Smooth muscle cell (in vitro differentiated cells): ENCODE results near the gene UBR2. TPM values are rescaled to one million over a fixed set of nuclear protein-coding genes. Genes with fewer than 3 reads are reported as not detected.
"Not testable (repeated sequence)": the region's sequence is repeated elsewhere in the genome, so short reads cannot be mapped to it uniquely, and the experiment has no call there.

Experiments used
- DNase-seq: peaks from one replicate; lab custom pipeline; 2025; ENCODE audit not compliant: unreplicated experiment; lab: John Stamatoyannopoulos, UW
- H2AFZ ChIP-seq: fragments of 200-600 bp; sonication (generic); 2 replicates; pipeline ENCODE4 v1.6.0; 2016; ENCODE audit warnings: antibody characterized with exemption, low read depth, mild to moderate bottlenecking
- H3F3A ChIP-seq: fragments of 200-600 bp; sonication (generic); 2 replicates; pipeline ENCODE4 v1.6.0; 2017; ENCODE audit warnings: antibody characterized with exemption, low read depth
- H3K27ac ChIP-seq: fragments of 200-600 bp; sonication (generic); 2 replicates; pipeline ENCODE4 v1.5.1; 2016; ENCODE audit warnings: low read depth, mild to moderate bottlenecking
- H3K27me3 ChIP-seq: fragments of 200-600 bp; sonication (generic); 2 replicates; pipeline ENCODE4 v1.6.1; 2016; ENCODE audit warnings: low read depth, mild to moderate bottlenecking
- H3K36me3 ChIP-seq: fragments of 200-600 bp; sonication (generic); 2 replicates; pipeline ENCODE4 v1.5.1; 2016; ENCODE audit warnings: low read depth
- H3K4me1 ChIP-seq: fragments of 200-600 bp; sonication (generic); 2 replicates; pipeline ENCODE4 v1.5.1; 2016; ENCODE audit warnings: low read depth
- H3K4me2 ChIP-seq: fragments of 200-600 bp; sonication (generic); 2 replicates; pipeline ENCODE4 v1.6.0; 2016; ENCODE audit warnings: mild to moderate bottlenecking
- H3K4me3 ChIP-seq: fragments of 200-600 bp; sonication (generic); 2 replicates; pipeline ENCODE4 v1.5.1; 2016; ENCODE audit warnings: mild to moderate bottlenecking
- H3K79me2 ChIP-seq: fragments of 200-600 bp; sonication (generic); 2 replicates; pipeline ENCODE4 v1.6.0; 2016; ENCODE audit warnings: low read depth, mild to moderate bottlenecking
- H3K9ac ChIP-seq: fragments of 200-600 bp; sonication (generic); 2 replicates; pipeline ENCODE4 v1.6.0; 2016; ENCODE audit warnings: low read depth
- H3K9me3 ChIP-seq: fragments of 200-600 bp; sonication (generic); replicated peaks from 2 replicates; pipeline ENCODE4 v1.5.1; 2016; ENCODE audit warnings: low read depth
- H4K20me1 ChIP-seq: fragments of 200-600 bp; sonication (generic); 2 replicates; pipeline ENCODE4 v1.6.0; 2016; ENCODE audit warnings: low read depth
- CTCF ChIP-seq: fragments of 200-600 bp; sonication (generic); IDR thresholded peaks from 2 replicates; pipeline ENCODE4 v1.5.1; 2017; ENCODE audit warnings: borderline replicate concordance, mild to moderate bottlenecking, antibody characterized with exemption; ENCODE audit not compliant: insufficient read depth, poor library complexity, severe bottlenecking
- WGBS: methylation state at CpG from one replicate; pipeline ENCODE4 v1.1.7; 2016; ENCODE audit warnings: low lambda C conversion rate; 5-methylcytosine and 5-hydroxymethylcytosine counted together
- polyA plus RNA-seq: library from polyadenylated mRNA; unstranded; fragments of >200 nt; fragmentation: Nextera tagmentation; extraction: Ambion mirVana; gene quantifications from 2 replicates; pipeline ENCODE4 v1.2.1, GENCODE V29; 2016
- total RNA-seq: library from RNA; depleted of rRNA; stranded (reverse); fragments of >200 nt; gene quantifications from 2 replicates; pipeline ENCODE4 v1.2.3, GENCODE V29; 2014

Gene UBR2
- total and polyA plus RNA-seq, 2 experiments from 2014 or later = 8.1 to 22.6 TPM

- no peak for TF ChIP-seq CTCF
- no peaks in the 10 kb centered on the region for H3K9me3 ChIP-seq
- H3K27ac ChIP-seq = peak overlapping the region; percentile 86
- peak overlapping the region; percentile 96 for H2AFZ ChIP-seq
- H3K4me2 ChIP-seq = peak overlapping the region; percentile 97
- peaks cover 6% of the 10 kb centered on the region for H3K4me1 ChIP-seq
- peak overlapping the region; percentile 86 for H3K4me3 ChIP-seq
- H3K9ac ChIP-seq = peak overlapping the region; percentile 89
- no peaks in the 10 kb centered on the region for H3K27me3 ChIP-seq
- H4K20me1 ChIP-seq = peaks cover 39% of the 10 kb centered on the region
- peaks cover 51% of the 10 kb centered on the region for H3K79me2 ChIP-seq
- WGBS = 0% methylated on average over 11 of the region's 11 CpGs
- no peaks in the 10 kb centered on the region for H3K36me3 ChIP-seq
- no peak for DNase-seq
- peaks cover 5% of the 10 kb centered on the region for H3F3A ChIP-seq
These were observed 637 bp downstream of the UBR2 start for GRCh38 chr6:42564506-42564825.

- Histone ChIP-seq H3K9me3 (no peaks in the 10 kb centered on the region), H4K20me1 (peaks cover 54% of the 10 kb centered on the region), H2AFZ (no peak overlapping the region), H3K27me3 (no peaks in the 10 kb centered on the region), H3K9ac (no peak overlapping the region), H3F3A (peaks cover 5% of the 10 kb centered on the region), H3K4me2 (peak overlapping the region; percentile 97), H3K4me1 (peaks cover 6% of the 10 kb centered on the region), H3K4me3 (peak overlapping the region; percentile 86), H3K79me2 (peaks cover 67% of the 10 kb centered on the region), H3K27ac (no peak overlapping the region), H3K36me3 (no peaks in the 10 kb centered on the region)
- 88% methylated on average over 15 of the region's 15 CpGs for WGBS
- no peak for TF ChIP-seq CTCF
- DNase-seq = no peak
These were observed 2.2 kb downstream of the UBR2 start for GRCh38 chr6:42565823-42566613.

DNA sequence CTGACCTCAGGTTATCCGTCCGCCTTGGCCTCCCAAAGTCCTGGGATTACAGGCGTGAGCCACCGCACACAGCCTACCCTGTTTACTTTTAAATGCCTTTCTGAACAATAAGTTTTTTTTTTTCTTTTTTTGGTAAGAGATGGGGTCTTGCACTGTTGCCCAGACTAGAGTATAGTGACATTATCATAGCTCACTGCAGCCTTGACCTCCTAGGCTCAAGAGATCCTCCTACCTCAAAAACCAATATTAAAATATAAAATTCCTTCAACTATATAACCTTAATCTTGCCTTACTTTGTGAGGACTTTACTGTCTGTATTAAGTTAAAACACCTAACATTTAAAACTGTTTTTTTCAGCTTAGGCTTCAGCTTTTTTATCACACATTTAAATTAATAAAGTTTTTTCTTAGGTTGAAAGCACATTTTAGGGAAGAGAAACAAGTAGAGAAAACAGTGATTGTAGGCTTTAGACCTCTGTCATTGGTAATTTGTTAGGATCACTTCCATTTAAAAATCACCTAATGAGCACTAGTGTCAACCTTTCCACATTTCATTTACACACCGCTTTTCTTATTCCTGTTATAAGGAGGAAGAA is 2.9 kb downstream of the UBR2 start:
- 77% methylated on average over 5 of the region's 5 CpGs for WGBS
- DNase-seq = no peak
- Histone ChIP-seq H4K20me1 (peaks cover 61% of the 10 kb centered on the region), H3K4me3 (no peak overlapping the region), H3K9ac (no peak overlapping the region), H3K27ac (no peak overlapping the region), H3K36me3 (no peaks in the 10 kb centered on the region), H3F3A (peaks cover 5% of the 10 kb centered on the region), H3K4me2 (no peak overlapping the region), H3K4me1 (peaks cover 6% of the 10 kb centered on the region), H3K79me2 (peaks cover 74% of the 10 kb centered on the region), H3K27me3 (no peaks in the 10 kb centered on the region), H2AFZ (no peak overlapping the region), H3K9me3 (no peaks in the 10 kb centered on the region)
- TF ChIP-seq CTCF = no peak

DNA sequence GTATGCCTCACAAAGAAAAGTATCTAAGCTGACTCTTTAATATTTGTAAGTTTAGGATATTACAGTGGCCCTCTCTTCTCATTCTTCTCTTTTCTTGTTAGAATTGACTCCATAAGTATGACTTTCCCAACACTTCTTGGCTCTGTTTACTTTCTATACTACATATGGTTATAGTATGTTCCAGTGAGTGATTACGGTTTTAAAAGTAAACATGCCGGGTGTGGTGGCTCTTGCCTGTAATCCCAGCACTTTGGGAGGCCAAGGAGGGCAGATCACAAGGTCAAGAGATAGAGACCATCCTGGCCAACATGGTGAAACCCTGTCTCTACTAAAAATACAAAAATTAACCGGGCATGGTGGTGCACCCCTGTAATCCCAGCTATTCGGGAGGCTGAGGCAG is 3.4 kb downstream of the UBR2 start:
- not testable (repeated sequence) for H3K4me1 ChIP-seq, H3K27ac ChIP-seq, H3K4me2 ChIP-seq, H3K9me3 ChIP-seq, H3K9ac ChIP-seq, H3K36me3 ChIP-seq, H3K27me3 ChIP-seq, H3K4me3 ChIP-seq, H2AFZ ChIP-seq, H3F3A ChIP-seq, DNase-seq
- Histone ChIP-seq H3K79me2 (peaks cover 79% of the 10 kb centered on the region), H4K20me1 (peaks cover 67% of the 10 kb centered on the region)
- whole genome bisulfite sequencing = 93% methylated on average over 4 of the region's 4 CpGs
